Vagina (tissue), 2 donors: ENCODE results near the gene TREML1. TPM values are rescaled to one million over a fixed set of nuclear protein-coding genes. Genes with fewer than 3 reads are reported as not detected.

Experiments used
- DNase-seq, 2 donors: peaks; one replicate each; pipeline ENCODE4 v3.0.0-alpha.2; 2017; ENCODE audit errors: extremely low spot score in 2 of 2
- H3K27ac ChIP-seq: fragments of 200-600 bp; sonication (generic); one replicate; pipeline ENCODE4 v1.5.1; 2019
- H3K27me3 ChIP-seq: fragments of 200-600 bp; sonication (generic); one replicate; pipeline ENCODE4 v1.5.1; 2019
- H3K36me3 ChIP-seq, 2 donors: fragments of 200-600 bp; sonication (generic); one replicate each; pipeline ENCODE4 v1.5.1; 2017 to 2019
- H3K4me1 ChIP-seq: fragments of 200-600 bp; sonication (generic); one replicate; pipeline ENCODE4 v1.5.1; 2019
- H3K4me3 ChIP-seq, 2 donors: fragments of 200-600 bp; sonication (generic); 1 replicate in 1 of 2; 2 replicates in 1 of 2; pipeline ENCODE4 v1.5.1; 2016 to 2019
- H3K9me3 ChIP-seq: fragments of 200-600 bp; sonication (generic); one replicate; pipeline ENCODE4 v1.5.1; 2019
- POLR2A ChIP-seq, 2 donors: fragments of 450-650 bp; IDR thresholded peaks; one replicate each; pipeline ENCODE4 v1.6.1; 2017; ENCODE audit warnings: antibody characterized with exemption in 2 of 2, mild to moderate bottlenecking in 2 of 2, moderate library complexity in 2 of 2
- POLR2AphosphoS5 ChIP-seq, 2 donors: sonication (generic); formaldehyde crosslinking; IDR thresholded peaks; one replicate each; pipeline ENCODE4 v1.9.0; 2017; ENCODE audit warnings: antibody characterized with exemption in 2 of 2, mild to moderate bottlenecking in 2 of 2, low read depth in 1 of 2; ENCODE audit not compliant: insufficient read depth in 1 of 2
- intact Hi-C: fragments of 100-400 bp; cut with DNase I; formaldehyde crosslinking; loops from one replicate; pipeline ENCODE4 v1.15.1; 2023
- total RNA-seq: library from RNA; depleted of rRNA; stranded (reverse); fragments of >200 nt; gene quantifications from one replicate; pipeline ENCODE4 v1.2.3, GENCODE V29; 2016
- TF ChIP-seq, protein P1 (sequence below), 3 experiments: fragments of 450-650 bp in 2 of 3; fragments of 200-600 bp in 1 of 3; sonication (generic) in 1 of 3; IDR thresholded peaks; one replicate each; pipeline ENCODE4 v1.5.1; 2017 to 2019; ENCODE audit warnings: antibody characterized with exemption in 3 of 3, mild to moderate bottlenecking in 2 of 3, moderate library complexity in 2 of 3

TREML1 gene
- total RNA-seq, 1 donor from 2014 or later: not detected

GRCh38 chr6:41186031-41186562 is 31.9 kb upstream of the TREML1 start:
- Histone ChIP-seq H3K4me3 (no peak overlapping the region), H3K9me3 (no peaks in the 10 kb centered on the region), H3K4me1 (no peaks in the 10 kb centered on the region), H3K36me3 (no peaks in the 10 kb centered on the region), H3K27me3 (no peaks in the 10 kb centered on the region), H3K27ac (no peak overlapping the region)
- intact Hi-C loops: no loop called here
- no peak for DNase-seq
- TF ChIP-seq POLR2A (IDR thresholded peaks at IDR 0.05) (no peak), POLR2AphosphoS5 (IDR thresholded peaks at IDR 0.05; ENCODE audit: insufficient read depth in 1 of 2, low read depth in 1 of 2) (no peak)
- TF ChIP-seq, protein P1, sequence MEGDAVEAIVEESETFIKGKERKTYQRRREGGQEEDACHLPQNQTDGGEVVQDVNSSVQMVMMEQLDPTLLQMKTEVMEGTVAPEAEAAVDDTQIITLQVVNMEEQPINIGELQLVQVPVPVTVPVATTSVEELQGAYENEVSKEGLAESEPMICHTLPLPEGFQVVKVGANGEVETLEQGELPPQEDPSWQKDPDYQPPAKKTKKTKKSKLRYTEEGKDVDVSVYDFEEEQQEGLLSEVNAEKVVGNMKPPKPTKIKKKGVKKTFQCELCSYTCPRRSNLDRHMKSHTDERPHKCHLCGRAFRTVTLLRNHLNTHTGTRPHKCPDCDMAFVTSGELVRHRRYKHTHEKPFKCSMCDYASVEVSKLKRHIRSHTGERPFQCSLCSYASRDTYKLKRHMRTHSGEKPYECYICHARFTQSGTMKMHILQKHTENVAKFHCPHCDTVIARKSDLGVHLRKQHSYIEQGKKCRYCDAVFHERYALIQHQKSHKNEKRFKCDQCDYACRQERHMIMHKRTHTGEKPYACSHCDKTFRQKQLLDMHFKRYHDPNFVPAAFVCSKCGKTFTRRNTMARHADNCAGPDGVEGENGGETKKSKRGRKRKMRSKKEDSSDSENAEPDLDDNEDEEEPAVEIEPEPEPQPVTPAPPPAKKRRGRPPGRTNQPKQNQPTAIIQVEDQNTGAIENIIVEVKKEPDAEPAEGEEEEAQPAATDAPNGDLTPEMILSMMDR (IDR thresholded peaks at IDR 0.05): no peak

DNA sequence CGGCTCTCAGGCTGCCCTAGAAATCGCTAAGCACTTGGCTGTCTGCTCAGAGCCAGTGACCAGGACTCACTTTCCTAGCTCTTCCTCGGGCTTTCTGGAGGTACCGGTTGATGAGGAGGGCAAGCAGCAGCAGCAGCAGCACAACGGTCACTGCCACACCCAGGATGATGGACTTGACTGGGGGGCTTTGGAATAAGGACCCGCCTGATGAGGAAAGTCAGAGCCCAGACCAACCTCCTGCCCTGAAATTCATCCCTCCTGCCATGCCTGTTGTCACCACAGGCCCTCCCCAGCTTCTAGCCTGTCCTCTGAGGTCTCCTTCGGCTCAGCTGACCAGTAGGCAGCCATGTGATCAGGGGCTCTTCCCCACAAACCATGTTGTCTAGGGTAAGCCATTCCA is 30.6 kb upstream of the TREML1 start:
- no peak overlapping the region for H3K4me3 ChIP-seq
- TF ChIP-seq POLR2AphosphoS5 (IDR thresholded peaks at IDR 0.05; ENCODE audit: insufficient read depth in 1 of 2, low read depth in 1 of 2) (no peak), POLR2A (IDR thresholded peaks at IDR 0.05) (no peak)
- TF ChIP-seq, protein P1 (IDR thresholded peaks at IDR 0.05): no peak
- intact Hi-C loops: no loop called here
- no peaks in the 10 kb centered on the region for H3K9me3 ChIP-seq
- no peaks in the 10 kb centered on the region for H3K4me1 ChIP-seq
- no peaks in the 10 kb centered on the region for H3K36me3 ChIP-seq
- no peak overlapping the region for H3K27ac ChIP-seq
- no peak for DNase-seq
- no peaks in the 10 kb centered on the region for H3K27me3 ChIP-seq

GRCh38 chr6:41182069-41183034 is 28.2 kb upstream of the TREML1 start:
- TF ChIP-seq, protein P1 (IDR thresholded peaks at IDR 0.05): peak in 1 of 3 experiments; percentile 7
- no peak for TF ChIP-seq POLR2AphosphoS5 (IDR thresholded peaks at IDR 0.05; ENCODE audit: insufficient read depth in 1 of 2, low read depth in 1 of 2)
- TF ChIP-seq POLR2A (IDR thresholded peaks at IDR 0.05): no peak
- H3K36me3 ChIP-seq: no peaks in the 10 kb centered on the region
- no peak overlapping the region for H3K4me3 ChIP-seq
- H3K9me3 ChIP-seq: no peaks in the 10 kb centered on the region
- no peak overlapping the region for H3K27ac ChIP-seq
- no peaks in the 10 kb centered on the region for H3K27me3 ChIP-seq
- peak in 1 of 2 donors; percentile 52 for DNase-seq
- H3K4me1 ChIP-seq: no peaks in the 10 kb centered on the region
- intact Hi-C loops: no loop called here

GRCh38 chr6:41181566-41181965 is 27.4 kb upstream of the TREML1 start:
- intact Hi-C loops: no loop called here
- no peak for DNase-seq

More at GRCh38 chr6:41181566-41181965, 27.4 kb upstream of the TREML1 start:
- Histone ChIP-seq H3K27ac (no peak overlapping the region), H3K4me1 (no peaks in the 10 kb centered on the region), H3K9me3 (no peaks in the 10 kb centered on the region), H3K27me3 (no peaks in the 10 kb centered on the region), H3K4me3 (no peak overlapping the region), H3K36me3 (no peaks in the 10 kb centered on the region)
- no peak for TF ChIP-seq POLR2A (IDR thresholded peaks at IDR 0.05)
- TF ChIP-seq POLR2AphosphoS5 (IDR thresholded peaks at IDR 0.05; ENCODE audit: insufficient read depth in 1 of 2, low read depth in 1 of 2): no peak
- TF ChIP-seq, protein P1 (IDR thresholded peaks at IDR 0.05): no peak
